Omental fat pad (tissue), 4 donors: Measurements from ENCODE around the gene UCKL1. TPM values are rescaled to one million over a fixed set of nuclear protein-coding genes. Genes with fewer than 3 reads are reported as not detected.
A peak's percentile ranks its signal among the peaks of the same experiment; 100 is the strongest.
"Not testable (repeated sequence)": the region's sequence is repeated elsewhere in the genome, so short reads cannot be mapped to it uniquely, and the experiment has no call there.

Experiments
- ATAC-seq: fragments of 150-250 bp; one replicate; pipeline ENCODE4 v1.9.1; 2016; ENCODE audit warnings: mild to moderate bottlenecking, moderate library complexity; ENCODE audit not compliant: low FRiP score
- DNase-seq: peaks from one replicate; pipeline ENCODE4 v3.0.0-alpha.2; 2019; ENCODE audit warnings: low spot score
- CTCF ChIP-seq, 3 donors: fragments of 450-650 bp; IDR thresholded peaks; one replicate each; pipeline ENCODE4 v1.5.1; 2016 to 2017; ENCODE audit warnings: antibody characterized with exemption in 3 of 3, mild to moderate bottlenecking in 3 of 3, moderate library complexity in 2 of 3
- total RNA-seq, 4 donors: library from RNA; depleted of rRNA; stranded (reverse); fragments of >200 nt; gene quantifications; one replicate each; pipeline ENCODE4 v1.1.0, GENCODE V29; 2016

The UCKL1 gene
- total RNA-seq, 4 donors from 2014 or later = 25.7 to 48.9 (median 30.3) TPM

GRCh38 chr20:63961664-63962425 is 5.6 kb upstream of the UCKL1 start:
- TF ChIP-seq CTCF (IDR thresholded peaks at IDR 0.05) = no peak
- ATAC-seq (no peak), DNase-seq (no peak)

GRCh38 chr20:63960654-63961621 is 4.7 kb upstream of the UCKL1 start:
- not testable (repeated sequence) for DNase-seq, ATAC-seq

GRCh38 chr20:63959699-63960075 is 3.5 kb upstream of the UCKL1 start:
- DNase-seq (no peak), ATAC-seq (no peak)
- no peak for TF ChIP-seq CTCF (IDR thresholded peaks at IDR 0.05)

- ATAC-seq (no peak), DNase-seq (no peak)
- no peak for TF ChIP-seq CTCF (IDR thresholded peaks at IDR 0.05)
Measured at GRCh38 chr20:63958964-63959698, 2.9 kb upstream of the UCKL1 start.

GRCh38 chr20:63958471-63958870 is 2.3 kb upstream of the UCKL1 start:
- DNase-seq (no peak), ATAC-seq (no peak)
- TF ChIP-seq CTCF (IDR thresholded peaks at IDR 0.05) = no peak

GRCh38 chr20:63957690-63958441 is 1.6 kb upstream of the UCKL1 start:
- ATAC-seq (peak; percentile 40), DNase-seq (no peak)
- TF ChIP-seq CTCF (IDR thresholded peaks at IDR 0.05) = no peak
